SK-N-SH (cell line): Measurements from ENCODE around the gene RAB1A.

Experiments used
- EP300 ChIP-seq, 2 experiments: IDR thresholded peaks; 2 replicates each; pipeline versions ENCODE4 v1.4.0 to v1.6.1; 2012; ENCODE audit warnings: borderline replicate concordance in 1 of 2, low read depth in 1 of 2, low read length in 1 of 2
- EZH2phosphoT487 ChIP-seq: fragments of 200-600 bp; sonication (generic); IDR thresholded peaks from 2 replicates; pipeline ENCODE4 v1.6.1; 2017; ENCODE audit warnings: low read depth, mixed run types, mild to moderate bottlenecking, antibody characterized with exemption, moderate library complexity, borderline replicate concordance
- MAX ChIP-seq: IDR thresholded peaks from 2 replicates; pipeline ENCODE4 v1.4.0; 2012; ENCODE audit warnings: low read depth
- POLR2AphosphoS5 ChIP-seq: IDR thresholded peaks from 2 replicates; pipeline ENCODE4 v1.6.1; 2012; ENCODE audit warnings: low read depth, low read length
- RAD21 ChIP-seq: IDR thresholded peaks from 2 replicates; pipeline ENCODE4 v1.6.1; 2012; ENCODE audit warnings: mild to moderate bottlenecking, low read length
- RCOR1 ChIP-seq: fragments of 150-350 bp; IDR thresholded peaks from 2 replicates; pipeline ENCODE4 v1.6.1; 2017; ENCODE audit warnings: antibody characterized with exemption, low read length
- SIN3A ChIP-seq: IDR thresholded peaks from 2 replicates; pipeline ENCODE4 v1.6.1; 2012; ENCODE audit warnings: low read depth, mild to moderate bottlenecking, low read length, moderate library complexity, borderline replicate concordance
- USF1 ChIP-seq: IDR thresholded peaks from 2 replicates; pipeline ENCODE4 v1.4.0; 2012; ENCODE audit warnings: low read depth, borderline replicate concordance
- TF ChIP-seq, protein P1 (sequence below): fragments of 200-600 bp; sonication (generic); IDR thresholded peaks from 2 replicates; pipeline ENCODE4 v1.6.1; 2017; ENCODE audit warnings: antibody characterized with exemption, mild to moderate bottlenecking, moderate library complexity
- TF ChIP-seq, protein P2 (sequence below): fragments of 150-350 bp; IDR thresholded peaks from 2 replicates; pipeline ENCODE4 v1.6.1; 2016; ENCODE audit warnings: mild to moderate bottlenecking, low read depth, low read length
- TF ChIP-seq, protein P3 (sequence below): IDR thresholded peaks from 2 replicates; pipeline ENCODE4 v1.6.1; 2012; ENCODE audit warnings: mild to moderate bottlenecking, low read depth, low read length, moderate library complexity

GRCh38 chr2:65046633-65047407, 83.1 kb downstream of the RAB1A start:
- TF ChIP-seq POLR2AphosphoS5 (no peak), MAX (no peak), EP300 (IDR thresholded peaks at IDR 0.05; ENCODE audit: borderline replicate concordance in 1 of 2, low read depth in 1 of 2, low read length in 1 of 2) (no peak), EZH2phosphoT487 (no peak), RCOR1 (no peak), SIN3A (no peak), USF1 (no peak), RAD21 (no peak)
- TF ChIP-seq, protein P1, sequence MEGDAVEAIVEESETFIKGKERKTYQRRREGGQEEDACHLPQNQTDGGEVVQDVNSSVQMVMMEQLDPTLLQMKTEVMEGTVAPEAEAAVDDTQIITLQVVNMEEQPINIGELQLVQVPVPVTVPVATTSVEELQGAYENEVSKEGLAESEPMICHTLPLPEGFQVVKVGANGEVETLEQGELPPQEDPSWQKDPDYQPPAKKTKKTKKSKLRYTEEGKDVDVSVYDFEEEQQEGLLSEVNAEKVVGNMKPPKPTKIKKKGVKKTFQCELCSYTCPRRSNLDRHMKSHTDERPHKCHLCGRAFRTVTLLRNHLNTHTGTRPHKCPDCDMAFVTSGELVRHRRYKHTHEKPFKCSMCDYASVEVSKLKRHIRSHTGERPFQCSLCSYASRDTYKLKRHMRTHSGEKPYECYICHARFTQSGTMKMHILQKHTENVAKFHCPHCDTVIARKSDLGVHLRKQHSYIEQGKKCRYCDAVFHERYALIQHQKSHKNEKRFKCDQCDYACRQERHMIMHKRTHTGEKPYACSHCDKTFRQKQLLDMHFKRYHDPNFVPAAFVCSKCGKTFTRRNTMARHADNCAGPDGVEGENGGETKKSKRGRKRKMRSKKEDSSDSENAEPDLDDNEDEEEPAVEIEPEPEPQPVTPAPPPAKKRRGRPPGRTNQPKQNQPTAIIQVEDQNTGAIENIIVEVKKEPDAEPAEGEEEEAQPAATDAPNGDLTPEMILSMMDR, result no peak
- TF ChIP-seq, protein P2, sequence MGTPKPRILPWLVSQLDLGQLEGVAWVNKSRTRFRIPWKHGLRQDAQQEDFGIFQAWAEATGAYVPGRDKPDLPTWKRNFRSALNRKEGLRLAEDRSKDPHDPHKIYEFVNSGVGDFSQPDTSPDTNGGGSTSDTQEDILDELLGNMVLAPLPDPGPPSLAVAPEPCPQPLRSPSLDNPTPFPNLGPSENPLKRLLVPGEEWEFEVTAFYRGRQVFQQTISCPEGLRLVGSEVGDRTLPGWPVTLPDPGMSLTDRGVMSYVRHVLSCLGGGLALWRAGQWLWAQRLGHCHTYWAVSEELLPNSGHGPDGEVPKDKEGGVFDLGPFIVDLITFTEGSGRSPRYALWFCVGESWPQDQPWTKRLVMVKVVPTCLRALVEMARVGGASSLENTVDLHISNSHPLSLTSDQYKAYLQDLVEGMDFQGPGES, result no peak
- TF ChIP-seq, protein P3, sequence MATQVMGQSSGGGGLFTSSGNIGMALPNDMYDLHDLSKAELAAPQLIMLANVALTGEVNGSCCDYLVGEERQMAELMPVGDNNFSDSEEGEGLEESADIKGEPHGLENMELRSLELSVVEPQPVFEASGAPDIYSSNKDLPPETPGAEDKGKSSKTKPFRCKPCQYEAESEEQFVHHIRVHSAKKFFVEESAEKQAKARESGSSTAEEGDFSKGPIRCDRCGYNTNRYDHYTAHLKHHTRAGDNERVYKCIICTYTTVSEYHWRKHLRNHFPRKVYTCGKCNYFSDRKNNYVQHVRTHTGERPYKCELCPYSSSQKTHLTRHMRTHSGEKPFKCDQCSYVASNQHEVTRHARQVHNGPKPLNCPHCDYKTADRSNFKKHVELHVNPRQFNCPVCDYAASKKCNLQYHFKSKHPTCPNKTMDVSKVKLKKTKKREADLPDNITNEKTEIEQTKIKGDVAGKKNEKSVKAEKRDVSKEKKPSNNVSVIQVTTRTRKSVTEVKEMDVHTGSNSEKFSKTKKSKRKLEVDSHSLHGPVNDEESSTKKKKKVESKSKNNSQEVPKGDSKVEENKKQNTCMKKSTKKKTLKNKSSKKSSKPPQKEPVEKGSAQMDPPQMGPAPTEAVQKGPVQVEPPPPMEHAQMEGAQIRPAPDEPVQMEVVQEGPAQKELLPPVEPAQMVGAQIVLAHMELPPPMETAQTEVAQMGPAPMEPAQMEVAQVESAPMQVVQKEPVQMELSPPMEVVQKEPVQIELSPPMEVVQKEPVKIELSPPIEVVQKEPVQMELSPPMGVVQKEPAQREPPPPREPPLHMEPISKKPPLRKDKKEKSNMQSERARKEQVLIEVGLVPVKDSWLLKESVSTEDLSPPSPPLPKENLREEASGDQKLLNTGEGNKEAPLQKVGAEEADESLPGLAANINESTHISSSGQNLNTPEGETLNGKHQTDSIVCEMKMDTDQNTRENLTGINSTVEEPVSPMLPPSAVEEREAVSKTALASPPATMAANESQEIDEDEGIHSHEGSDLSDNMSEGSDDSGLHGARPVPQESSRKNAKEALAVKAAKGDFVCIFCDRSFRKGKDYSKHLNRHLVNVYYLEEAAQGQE, result no peak
